Measurements from ENCODE around the gene SUPT7L. TPM values are rescaled to one million over a fixed set of nuclear protein-coding genes. Genes with fewer than 3 reads are reported as not detected.

Gene SUPT7L
- total and polyA plus RNA-seq, 8 donors: 30.8 to 62.5 (median 56.9) TPM

GRCh38 chr2:27710640-27711430 lies 47.4 kb upstream of the SUPT7L start:
- no peak for TF ChIP-seq CTCF (IDR thresholded peaks at IDR 0.05)
- Histone ChIP-seq H3K9me3 (no peaks in the 10 kb centered on the region), H3K27me3 (peaks cover 0 to 12% of the 10 kb centered on the region in 2 donors), H3K36me3 (no peaks in the 10 kb centered on the region), H3K27ac (peak overlapping the region in 1 of 2 donors; percentile 22), H3K4me3 (no peak overlapping the region), H3K4me1 (peaks cover 26 to 41% of the 10 kb centered on the region in 2 donors)
- DNase-seq (no peak), ATAC-seq (peak; percentile 9)
- intact Hi-C loops (cut with DNase I): no loop called here

GRCh38 chr2:27709960-27710575 lies 46.7 kb upstream of the SUPT7L start:
- Histone ChIP-seq H3K4me1 (peaks cover 25 to 44% of the 10 kb centered on the region in 2 donors), H3K27me3 (peaks cover 0 to 5% of the 10 kb centered on the region in 2 donors), H3K4me3 (no peak overlapping the region), H3K9me3 (no peaks in the 10 kb centered on the region), H3K36me3 (no peaks in the 10 kb centered on the region), H3K27ac (no peak overlapping the region)
- ATAC-seq (no peak), DNase-seq (no peak)
- TF ChIP-seq CTCF (IDR thresholded peaks at IDR 0.05): no peak
- intact Hi-C loops (cut with DNase I): loop anchor here in 1 of 2 donors (10.0 kb wide), 1 partner anchor 685 kb away; the partner anchor contains the start of gene FOSL2

- H3K9me3 ChIP-seq: no peaks in the 10 kb centered on the region
- H3K36me3 ChIP-seq: no peaks in the 10 kb centered on the region
- H3K4me1 ChIP-seq: peaks cover 23 to 47% of the 10 kb centered on the region in 2 donors
- H3K27ac ChIP-seq: no peak overlapping the region
- no peak overlapping the region for H3K4me3 ChIP-seq
- no peak for ATAC-seq
- TF ChIP-seq CTCF (IDR thresholded peaks at IDR 0.05): no peak
- DNase-seq: no peak
- intact Hi-C loops (cut with DNase I): loop anchor here in 1 of 2 donors (10.0 kb wide), 1 partner anchor 685 kb away; the partner anchor contains the start of gene FOSL2
- H3K27me3 ChIP-seq: no peaks in the 10 kb centered on the region
These were observed 45.9 kb upstream of the SUPT7L start for GRCh38 chr2:27709326-27709725.

GRCh38 chr2:27708666-27709065 lies 45.3 kb upstream of the SUPT7L start:
- Histone ChIP-seq H3K27ac (no peak overlapping the region), H3K4me1 (peaks cover 25 to 53% of the 10 kb centered on the region in 2 donors), H3K4me3 (no peak overlapping the region), H3K27me3 (no peaks in the 10 kb centered on the region), H3K36me3 (no peaks in the 10 kb centered on the region), H3K9me3 (no peaks in the 10 kb centered on the region)
- TF ChIP-seq CTCF (IDR thresholded peaks at IDR 0.05): no peak
- no peak for DNase-seq
- ATAC-seq: no peak
- intact Hi-C loops (cut with DNase I): loop anchor here in 1 of 2 donors (10.0 kb wide), 1 partner anchor 686 kb away; the partner anchor contains the start of gene FOSL2

GRCh38 chr2:27708257-27708654 lies 44.8 kb upstream of the SUPT7L start:
- intact Hi-C loops (cut with DNase I): loop anchor here in 1 of 2 donors (10.0 kb wide), 1 partner anchor 687 kb away; the partner anchor contains the start of gene FOSL2
- no peak for TF ChIP-seq CTCF (IDR thresholded peaks at IDR 0.05)
- Histone ChIP-seq H3K27me3 (no peaks in the 10 kb centered on the region), H3K4me3 (no peak overlapping the region), H3K27ac (no peak overlapping the region), H3K4me1 (peaks cover 25 to 58% of the 10 kb centered on the region in 2 donors), H3K36me3 (no peaks in the 10 kb centered on the region), H3K9me3 (no peaks in the 10 kb centered on the region)
- no peak for DNase-seq
- no peak for ATAC-seq

Data from left lung (tissue), 10 donors.